Astrocyte of the spinal cord (primary cell): ENCODE data around the gene SOX18.
A peak's percentile ranks its signal among the peaks of the same experiment; 100 is the strongest.

ENCODE experiments used
- DNase-seq: peaks from one replicate; pipeline ENCODE4 v3.0.0; 2011; ENCODE audit warnings: low read depth, low spot score
- H3K4me3 ChIP-seq: 2 replicates; pipeline ENCODE4 v1.5.1; 2011; ENCODE audit warnings: low read depth, mild to moderate bottlenecking, low read length, moderate library complexity
- in situ Hi-C: cut with HindIII; loops from 2 replicates; pipeline ENCODE4 v1.10.0; 2017; ENCODE audit warnings: low sequenced_read_pairs
- TF ChIP-seq, protein P1 (sequence below): IDR thresholded peaks from 2 replicates; pipeline ENCODE4 v1.5.1; 2012; ENCODE audit warnings: low read depth, mild to moderate bottlenecking, low read length, inconsistent platforms

Gene SOX18

DNA sequence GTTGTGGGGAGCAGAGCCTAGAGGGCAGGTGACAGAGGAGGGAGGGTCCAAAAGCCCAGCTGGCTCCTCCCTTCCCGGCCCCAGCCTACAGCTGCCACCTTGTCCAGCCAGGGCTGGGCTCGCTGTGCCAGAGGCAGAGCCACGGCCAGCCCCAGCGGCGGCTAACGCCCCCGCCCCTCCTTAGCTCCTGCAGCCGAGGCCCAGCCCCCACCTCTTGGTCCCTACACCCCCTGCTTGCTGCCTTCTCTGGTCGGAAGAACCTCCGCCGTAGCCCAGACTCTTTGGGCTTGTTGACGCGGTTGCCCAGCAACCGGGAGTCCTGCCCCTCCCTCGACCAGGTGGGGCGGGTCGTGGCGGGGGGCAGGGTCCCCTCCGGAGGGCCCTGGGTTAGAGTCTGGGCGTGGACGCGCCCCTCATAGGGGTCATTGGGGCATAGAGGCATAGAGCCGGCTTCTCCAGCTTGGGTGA is 35.3 kb upstream of the SOX18 start:
- H3K4me3 ChIP-seq: no peak overlapping the region
- no peak for DNase-seq
- TF ChIP-seq, protein P1, sequence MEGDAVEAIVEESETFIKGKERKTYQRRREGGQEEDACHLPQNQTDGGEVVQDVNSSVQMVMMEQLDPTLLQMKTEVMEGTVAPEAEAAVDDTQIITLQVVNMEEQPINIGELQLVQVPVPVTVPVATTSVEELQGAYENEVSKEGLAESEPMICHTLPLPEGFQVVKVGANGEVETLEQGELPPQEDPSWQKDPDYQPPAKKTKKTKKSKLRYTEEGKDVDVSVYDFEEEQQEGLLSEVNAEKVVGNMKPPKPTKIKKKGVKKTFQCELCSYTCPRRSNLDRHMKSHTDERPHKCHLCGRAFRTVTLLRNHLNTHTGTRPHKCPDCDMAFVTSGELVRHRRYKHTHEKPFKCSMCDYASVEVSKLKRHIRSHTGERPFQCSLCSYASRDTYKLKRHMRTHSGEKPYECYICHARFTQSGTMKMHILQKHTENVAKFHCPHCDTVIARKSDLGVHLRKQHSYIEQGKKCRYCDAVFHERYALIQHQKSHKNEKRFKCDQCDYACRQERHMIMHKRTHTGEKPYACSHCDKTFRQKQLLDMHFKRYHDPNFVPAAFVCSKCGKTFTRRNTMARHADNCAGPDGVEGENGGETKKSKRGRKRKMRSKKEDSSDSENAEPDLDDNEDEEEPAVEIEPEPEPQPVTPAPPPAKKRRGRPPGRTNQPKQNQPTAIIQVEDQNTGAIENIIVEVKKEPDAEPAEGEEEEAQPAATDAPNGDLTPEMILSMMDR: no peak
- in situ Hi-C loops: no loop called here

DNA sequence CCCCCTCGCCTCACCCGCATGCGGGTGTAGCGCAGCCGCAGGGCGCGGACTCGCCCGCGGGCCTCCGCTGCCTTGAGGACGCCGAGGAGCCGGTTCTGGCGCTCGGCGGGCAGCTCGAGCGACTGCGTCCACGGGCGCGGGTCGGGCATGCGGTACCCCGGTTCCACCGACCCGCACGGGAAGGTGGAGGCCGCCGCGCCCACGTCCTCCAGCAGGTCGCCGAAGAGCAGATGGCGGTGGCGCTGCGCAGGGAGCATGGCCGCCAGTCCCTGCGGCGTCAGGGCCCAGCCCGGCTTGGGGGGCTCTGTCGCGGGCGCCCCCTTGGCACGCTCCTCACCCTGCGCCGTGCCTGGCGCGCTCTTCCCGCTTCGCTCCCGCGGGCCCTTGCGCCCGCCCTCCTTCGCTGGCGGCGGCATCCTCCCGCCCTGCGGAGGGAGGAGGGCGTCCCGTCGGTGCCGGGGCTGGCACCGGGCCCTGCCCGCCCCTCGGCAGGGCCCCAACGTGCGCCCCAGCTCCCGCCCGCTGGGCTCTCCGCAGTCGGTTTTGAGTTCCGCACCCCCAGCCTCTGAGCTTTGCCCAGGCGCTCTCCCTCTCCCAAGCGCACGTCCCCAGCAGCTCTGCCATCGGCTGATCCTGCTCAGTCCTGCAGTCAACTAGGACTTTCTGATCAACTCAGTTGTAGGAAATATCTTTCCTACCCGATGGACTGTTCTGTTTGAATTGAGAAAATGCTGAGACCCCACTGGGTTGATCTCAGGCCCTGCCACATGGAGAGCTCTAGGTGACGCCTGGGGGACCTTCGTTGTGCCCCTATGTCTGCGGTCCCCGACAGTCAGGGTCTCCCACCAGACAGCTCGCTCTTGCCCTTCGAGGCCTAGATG is 34.6 kb upstream of the SOX18 start, which contains the start of gene LKAAEAR1:
Gene LKAAEAR1 (minus strand): TSS at position 595 of the 881 bp plus-strand sequence. CDS start 179 bp downstream, at position 416.
- in situ Hi-C loops: no loop called here
- DNase-seq: no peak
- TF ChIP-seq, protein P1: no peak
- peak within 1 kb of the TSS; percentile 26 for H3K4me3 ChIP-seq

DNA sequence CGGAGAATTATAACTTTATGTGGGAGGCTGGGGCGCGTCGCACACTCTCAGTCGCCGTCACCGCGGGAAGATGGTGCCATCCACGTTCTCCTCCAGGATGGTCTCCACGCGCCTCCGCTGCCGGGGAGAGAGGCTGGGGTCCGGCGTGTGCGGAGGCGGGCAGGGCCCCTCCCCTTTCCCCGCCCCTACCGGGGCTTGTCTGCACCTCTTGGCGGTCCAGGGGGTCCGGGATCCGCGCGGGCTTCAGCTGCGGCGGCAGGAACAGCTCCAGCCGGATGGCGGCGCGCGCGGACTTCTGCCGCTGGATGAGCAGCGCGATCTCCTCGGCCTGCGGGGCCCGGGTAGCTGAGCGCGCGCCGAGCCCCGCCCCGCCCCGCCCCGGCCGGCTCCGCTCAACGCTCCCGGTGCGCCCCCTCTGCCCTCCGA is 34.0 kb upstream of the SOX18 start:
- in situ Hi-C loops: no loop called here
- peak; percentile 57 for DNase-seq
- TF ChIP-seq, protein P1: peak; percentile 70
- peak overlapping the region; percentile 26 for H3K4me3 ChIP-seq

DNA sequence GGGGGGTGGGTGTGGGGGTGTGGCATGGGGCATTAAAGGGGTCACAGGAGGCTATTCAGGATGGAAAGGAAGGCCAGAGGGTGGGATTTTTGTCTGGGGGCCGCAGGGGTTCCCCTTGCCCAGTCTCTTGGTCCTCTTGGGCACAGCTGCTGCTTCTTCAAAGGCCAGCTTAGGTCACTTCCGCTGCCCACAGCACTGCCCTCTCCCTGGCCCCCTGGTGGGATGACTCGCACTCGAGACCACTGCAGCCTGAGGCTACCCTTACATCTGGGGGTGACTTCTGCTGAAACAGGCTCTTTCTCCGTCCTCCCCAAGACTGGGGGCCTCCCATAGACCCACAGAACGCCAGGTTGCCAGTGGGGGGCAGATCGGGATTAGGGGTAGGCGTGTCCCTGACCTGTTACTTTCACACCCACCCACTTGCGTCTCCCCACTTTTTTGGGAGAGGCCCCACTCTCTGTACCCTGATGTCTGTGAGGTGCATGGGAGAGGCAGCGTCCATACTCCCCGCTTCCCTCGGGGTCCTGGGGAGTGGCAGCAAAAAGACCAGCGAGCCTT is 33.5 kb upstream of the SOX18 start:
- in situ Hi-C loops: no loop called here
- H3K4me3 ChIP-seq: peak overlapping the region; percentile 26

DNA sequence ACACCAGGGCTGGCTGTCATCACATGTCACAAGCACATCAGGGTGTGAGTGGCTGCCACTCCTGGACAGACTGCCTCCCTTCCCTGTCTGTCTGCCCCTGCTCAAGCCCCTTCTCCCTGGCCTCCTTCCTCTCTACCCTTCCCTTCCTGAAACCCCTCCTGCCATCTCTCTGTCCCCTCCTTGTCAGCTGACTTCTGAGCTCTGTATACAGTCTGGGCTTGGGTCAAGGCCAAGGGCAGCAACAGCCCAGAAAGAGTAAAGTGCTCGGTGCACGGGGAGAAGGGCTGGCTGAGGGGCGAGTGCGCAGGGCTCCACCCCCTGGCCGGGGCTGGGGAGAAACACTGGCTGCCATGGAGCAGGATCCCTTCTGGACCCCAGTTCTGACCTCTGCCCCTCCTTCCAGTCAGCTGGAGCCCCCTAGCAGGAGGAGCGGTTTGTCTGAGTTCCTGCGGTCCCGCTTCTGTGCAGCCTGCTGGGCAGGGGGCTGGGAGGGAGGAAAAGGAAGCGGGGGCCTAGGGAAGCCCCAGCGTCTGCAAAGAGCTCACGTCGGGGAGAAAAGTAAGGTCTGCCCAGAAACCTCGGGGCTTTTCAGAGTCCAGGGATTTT is 32.8 kb upstream of the SOX18 start:
- no peak overlapping the region for H3K4me3 ChIP-seq
- DNase-seq: no peak
- TF ChIP-seq, protein P1: no peak
- in situ Hi-C loops: no loop called here

More for the DNA sequence above, 33.5 kb upstream of the SOX18 start:
- TF ChIP-seq, protein P1: no peak
- no peak for DNase-seq

DNA sequence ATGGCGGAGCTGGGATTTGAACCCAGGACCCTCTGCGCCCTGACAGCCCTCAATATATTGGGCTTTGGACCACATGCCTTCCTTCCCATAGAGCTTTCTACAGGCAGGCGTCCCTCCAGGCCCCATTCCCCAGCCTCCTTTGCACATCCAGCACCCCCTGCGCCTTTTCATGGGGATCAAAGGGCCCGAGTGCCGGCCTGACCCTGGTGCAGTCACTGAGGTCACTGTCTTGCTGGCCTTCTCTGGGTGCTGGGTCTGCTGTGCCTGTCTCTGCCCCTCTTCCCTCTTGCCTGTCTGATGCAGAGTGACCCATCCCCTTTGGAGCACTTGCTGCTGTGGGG is 32.2 kb upstream of the SOX18 start:
- DNase-seq: no peak
- TF ChIP-seq, protein P1: no peak
- in situ Hi-C loops: no loop called here
- H3K4me3 ChIP-seq: no peak overlapping the region
